ENCODE measurements around the gene CFAP43. TPM values are rescaled to one million over a fixed set of nuclear protein-coding genes. Genes with fewer than 3 reads are reported as not detected.

The CFAP43 gene
- total RNA-seq, 1 donor from 2014 or later, result 0.15 TPM

GRCh38 chr10:104109908-104110662 lies 122.1 kb downstream of the CFAP43 start:
- Mint-ChIP-seq H3K27me3 (ENCODE audit: low read depth) (no peaks in the 10 kb centered on the region), H3K4me3 (ENCODE audit: unreplicated experiment) (no peak overlapping the region), H3K36me3 (ENCODE audit: low read depth) (no peaks in the 10 kb centered on the region), H3K9me3 (ENCODE audit: low read depth) (no peaks in the 10 kb centered on the region), H3K4me1 (ENCODE audit: low read depth) (peaks cover 9% of the 10 kb centered on the region), H3K27ac (ENCODE audit: unreplicated experiment) (peak overlapping the region; percentile 59)
- no peak for TF ChIP-seq CTCF (IDR thresholded peaks at IDR 0.05)
- DNase-seq (ENCODE audit: low spot score), result no peak

- no peaks in the 10 kb centered on the region for H3K27me3 Mint-ChIP-seq (ENCODE audit: low read depth)
- peaks cover 10% of the 10 kb centered on the region for H3K4me1 Mint-ChIP-seq (ENCODE audit: low read depth)
Observed at GRCh38 chr10:104104926-104105325, 127.2 kb downstream of the CFAP43 start.

GRCh38 chr10:104104418-104104817 lies 127.7 kb downstream of the CFAP43 start:
- no peak overlapping the region for H3K27ac Mint-ChIP-seq (ENCODE audit: unreplicated experiment)
- peaks cover 6% of the 10 kb centered on the region for H3K4me1 Mint-ChIP-seq (ENCODE audit: low read depth)
- no peak for TF ChIP-seq CTCF (IDR thresholded peaks at IDR 0.05)
- H3K4me3 Mint-ChIP-seq (ENCODE audit: unreplicated experiment), result no peak overlapping the region
- H3K27me3 Mint-ChIP-seq (ENCODE audit: low read depth), result no peaks in the 10 kb centered on the region
- H3K9me3 Mint-ChIP-seq (ENCODE audit: low read depth), result no peaks in the 10 kb centered on the region
- no peak for DNase-seq (ENCODE audit: low spot score)
- no peaks in the 10 kb centered on the region for H3K36me3 Mint-ChIP-seq (ENCODE audit: low read depth)

More at GRCh38 chr10:104104926-104105325, 127.2 kb downstream of the CFAP43 start:
- H3K36me3 Mint-ChIP-seq (ENCODE audit: low read depth), result no peaks in the 10 kb centered on the region
- no peak for TF ChIP-seq CTCF (IDR thresholded peaks at IDR 0.05)
- no peak overlapping the region for H3K4me3 Mint-ChIP-seq (ENCODE audit: unreplicated experiment)
- DNase-seq (ENCODE audit: low spot score), result no peak
- H3K9me3 Mint-ChIP-seq (ENCODE audit: low read depth), result no peaks in the 10 kb centered on the region
- no peak overlapping the region for H3K27ac Mint-ChIP-seq (ENCODE audit: unreplicated experiment)

- no peak overlapping the region for H3K27ac Mint-ChIP-seq (ENCODE audit: unreplicated experiment)
- no peak overlapping the region for H3K4me3 Mint-ChIP-seq (ENCODE audit: unreplicated experiment)
- H3K9me3 Mint-ChIP-seq (ENCODE audit: low read depth), result no peaks in the 10 kb centered on the region
- no peaks in the 10 kb centered on the region for H3K27me3 Mint-ChIP-seq (ENCODE audit: low read depth)
- no peak for DNase-seq (ENCODE audit: low spot score)
- TF ChIP-seq CTCF (IDR thresholded peaks at IDR 0.05), result no peak
- H3K36me3 Mint-ChIP-seq (ENCODE audit: low read depth), result no peaks in the 10 kb centered on the region
- peaks cover 6% of the 10 kb centered on the region for H3K4me1 Mint-ChIP-seq (ENCODE audit: low read depth)
Observed at GRCh38 chr10:104103956-104104355, 128.2 kb downstream of the CFAP43 start.

- H3K27me3 Mint-ChIP-seq (ENCODE audit: low read depth), result no peaks in the 10 kb centered on the region
- H3K9me3 Mint-ChIP-seq (ENCODE audit: low read depth), result peaks cover 2% of the 10 kb centered on the region
- H3K27ac Mint-ChIP-seq (ENCODE audit: unreplicated experiment), result no peak overlapping the region
- TF ChIP-seq CTCF (IDR thresholded peaks at IDR 0.05), result no peak
- peaks cover 6% of the 10 kb centered on the region for H3K4me1 Mint-ChIP-seq (ENCODE audit: low read depth)
- H3K36me3 Mint-ChIP-seq (ENCODE audit: low read depth), result no peaks in the 10 kb centered on the region
- no peak overlapping the region for H3K4me3 Mint-ChIP-seq (ENCODE audit: unreplicated experiment)
- DNase-seq (ENCODE audit: low spot score), result no peak
Observed at GRCh38 chr10:104101902-104102301, 130.3 kb downstream of the CFAP43 start.

Data from chondrocyte (in vitro differentiated cells).